ENCODE measurements around the gene CLDN34. TPM values are rescaled to one million over a fixed set of nuclear protein-coding genes. Genes with fewer than 3 reads are reported as not detected.

CLDN34 gene
- total RNA-seq, 1 experiment from 2014 or later, result 0.38 TPM

DNA sequence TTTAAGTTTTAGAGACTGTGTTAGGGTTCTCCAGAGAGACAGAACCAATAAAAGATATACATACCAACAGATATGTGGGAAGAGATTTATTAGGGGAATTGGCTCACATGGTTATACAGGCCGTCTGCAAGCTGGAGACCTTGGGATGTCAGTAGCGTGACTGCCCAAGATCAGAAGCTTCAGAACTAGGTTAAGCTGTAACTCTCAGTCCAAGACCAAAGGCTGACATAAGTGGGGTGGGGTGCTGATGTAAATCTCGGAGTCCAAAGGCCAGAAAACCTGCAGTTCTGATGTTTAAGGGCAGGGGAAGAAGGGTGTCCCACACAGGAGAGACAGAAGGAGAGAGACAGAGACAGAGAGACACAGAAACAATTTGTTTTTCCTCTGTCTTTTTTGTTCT lies 10.5 kb downstream of the CLDN34 start:
- H3K4me3 Mint-ChIP-seq (ENCODE audit: low read depth, unreplicated experiment), result no peak overlapping the region
- intact Hi-C loops (cut with micrococcal nuclease; ENCODE audit: unreplicated experiment), result no loop called here
- H3K27me3 Mint-ChIP-seq (ENCODE audit: unreplicated experiment), result no peaks in the 10 kb centered on the region
- BruUV-seq (replicated peaks), result no TSS peak
- H3K4me1 Mint-ChIP-seq (ENCODE audit: low read depth, unreplicated experiment), result peaks cover 10% of the 10 kb centered on the region
- H3K27ac Mint-ChIP-seq (ENCODE audit: unreplicated experiment), result no peak overlapping the region
- no peak for DNase-seq
- CTCF ChIA-PET, result no interaction called here
- no peaks in the 10 kb centered on the region for H3K9me3 Mint-ChIP-seq (ENCODE audit: low read depth, unreplicated experiment)
- H3K36me3 Mint-ChIP-seq (ENCODE audit: insufficient read depth, unreplicated experiment), result no peaks in the 10 kb centered on the region
- TF ChIP-seq, protein P1, sequence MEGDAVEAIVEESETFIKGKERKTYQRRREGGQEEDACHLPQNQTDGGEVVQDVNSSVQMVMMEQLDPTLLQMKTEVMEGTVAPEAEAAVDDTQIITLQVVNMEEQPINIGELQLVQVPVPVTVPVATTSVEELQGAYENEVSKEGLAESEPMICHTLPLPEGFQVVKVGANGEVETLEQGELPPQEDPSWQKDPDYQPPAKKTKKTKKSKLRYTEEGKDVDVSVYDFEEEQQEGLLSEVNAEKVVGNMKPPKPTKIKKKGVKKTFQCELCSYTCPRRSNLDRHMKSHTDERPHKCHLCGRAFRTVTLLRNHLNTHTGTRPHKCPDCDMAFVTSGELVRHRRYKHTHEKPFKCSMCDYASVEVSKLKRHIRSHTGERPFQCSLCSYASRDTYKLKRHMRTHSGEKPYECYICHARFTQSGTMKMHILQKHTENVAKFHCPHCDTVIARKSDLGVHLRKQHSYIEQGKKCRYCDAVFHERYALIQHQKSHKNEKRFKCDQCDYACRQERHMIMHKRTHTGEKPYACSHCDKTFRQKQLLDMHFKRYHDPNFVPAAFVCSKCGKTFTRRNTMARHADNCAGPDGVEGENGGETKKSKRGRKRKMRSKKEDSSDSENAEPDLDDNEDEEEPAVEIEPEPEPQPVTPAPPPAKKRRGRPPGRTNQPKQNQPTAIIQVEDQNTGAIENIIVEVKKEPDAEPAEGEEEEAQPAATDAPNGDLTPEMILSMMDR (IDR thresholded peaks at IDR 0.05; ENCODE audit: unreplicated experiment), result no peak

DNA sequence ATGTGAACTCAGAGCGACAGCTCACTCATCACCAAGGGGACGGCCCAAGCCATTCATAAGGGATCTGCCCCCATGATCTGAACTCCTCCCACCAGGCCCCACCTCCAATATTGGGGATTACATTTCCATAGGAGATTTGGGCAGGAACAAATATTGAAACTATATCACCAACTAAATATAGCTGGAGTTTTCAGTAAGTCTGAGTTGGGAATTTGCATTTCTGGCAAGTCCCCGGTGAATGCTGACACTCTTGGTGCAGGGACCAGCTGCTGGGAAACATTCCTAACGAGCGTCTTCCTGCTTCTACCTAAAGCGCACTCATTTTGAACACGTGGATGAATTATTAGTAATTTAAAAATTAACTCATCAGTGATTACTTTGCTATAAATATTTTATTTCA lies 13.2 kb downstream of the CLDN34 start:
- intact Hi-C loops (cut with micrococcal nuclease; ENCODE audit: unreplicated experiment), result loop anchor here (10.0 kb wide), 2 partner anchors 1124 to 1166 kb away; no protein-coding TSS in a partner anchor
- no TSS peak for BruUV-seq (replicated peaks)
- no peaks in the 10 kb centered on the region for H3K36me3 Mint-ChIP-seq (ENCODE audit: insufficient read depth, unreplicated experiment)
- CTCF ChIA-PET, result no interaction called here
- peaks cover 10% of the 10 kb centered on the region for H3K4me1 Mint-ChIP-seq (ENCODE audit: low read depth, unreplicated experiment)
- H3K27me3 Mint-ChIP-seq (ENCODE audit: unreplicated experiment), result no peaks in the 10 kb centered on the region
- TF ChIP-seq, protein P1 (IDR thresholded peaks at IDR 0.05; ENCODE audit: unreplicated experiment), result no peak
- peaks cover 3% of the 10 kb centered on the region for H3K9me3 Mint-ChIP-seq (ENCODE audit: low read depth, unreplicated experiment)
- no peak overlapping the region for H3K4me3 Mint-ChIP-seq (ENCODE audit: low read depth, unreplicated experiment)
- H3K27ac Mint-ChIP-seq (ENCODE audit: unreplicated experiment), result no peak overlapping the region
- no peak for DNase-seq

DNA sequence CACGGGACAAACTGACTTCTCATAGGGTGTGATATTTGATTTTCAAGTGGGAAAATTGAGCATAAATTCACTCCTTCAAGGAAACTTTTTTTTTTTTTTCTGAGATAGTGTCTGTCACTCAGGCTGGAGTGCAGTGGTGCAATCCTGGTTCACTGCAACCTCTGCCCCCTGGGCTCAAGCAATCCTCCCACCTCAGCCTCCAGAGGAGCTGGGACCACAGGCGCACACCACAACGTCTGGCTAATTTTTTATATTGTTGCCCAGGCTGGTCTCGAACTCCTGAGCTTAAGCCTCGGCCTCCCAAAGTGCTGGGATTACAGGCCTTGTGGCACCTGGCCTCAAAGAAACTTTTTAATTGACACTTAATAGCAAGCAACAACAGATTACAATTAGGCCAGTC lies 13.8 kb downstream of the CLDN34 start:
- Mint-ChIP-seq H3K4me3 (ENCODE audit: low read depth, unreplicated experiment) (no peak overlapping the region), H3K4me1 (ENCODE audit: low read depth, unreplicated experiment) (peaks cover 10% of the 10 kb centered on the region), H3K36me3 (ENCODE audit: insufficient read depth, unreplicated experiment) (no peaks in the 10 kb centered on the region), H3K9me3 (ENCODE audit: low read depth, unreplicated experiment) (peaks cover 3% of the 10 kb centered on the region), H3K27me3 (ENCODE audit: unreplicated experiment) (no peaks in the 10 kb centered on the region), H3K27ac (ENCODE audit: unreplicated experiment) (no peak overlapping the region)
- intact Hi-C loops (cut with micrococcal nuclease; ENCODE audit: unreplicated experiment), result loop anchor here (10.0 kb wide), 2 partner anchors 1124 to 1166 kb away; no protein-coding TSS in a partner anchor
- no peak for DNase-seq
- TF ChIP-seq, protein P1 (IDR thresholded peaks at IDR 0.05; ENCODE audit: unreplicated experiment), result no peak
- BruUV-seq (replicated peaks), result no TSS peak
- CTCF ChIA-PET, result interaction anchor here (0.8 kb wide), 1 partner anchor 92 kb away, joined by 3 read pairs; no protein-coding TSS in a partner anchor

DNA sequence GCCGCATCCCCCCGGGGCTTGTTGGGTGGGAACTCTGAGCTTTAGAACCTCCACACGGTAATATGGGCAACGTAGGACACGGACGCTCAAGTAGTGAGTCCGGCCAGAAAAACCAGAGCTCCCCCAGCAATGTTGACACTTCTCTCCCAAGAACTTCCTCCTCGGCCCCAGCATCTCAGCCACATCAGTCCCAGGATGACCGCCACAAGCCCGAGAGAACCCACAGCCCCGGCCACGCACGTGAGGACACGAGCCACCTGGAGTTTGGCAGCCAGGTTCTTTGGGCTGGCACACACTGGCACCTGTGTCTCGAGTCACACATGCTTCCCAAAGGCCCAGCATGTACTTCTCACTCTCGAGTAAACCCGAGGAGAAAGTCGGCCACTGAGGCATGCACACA lies 16.3 kb downstream of the CLDN34 start:
- H3K27ac Mint-ChIP-seq (ENCODE audit: unreplicated experiment), result no peak overlapping the region
- no TSS peak for BruUV-seq (replicated peaks)
- CTCF ChIA-PET, result no interaction called here
- peaks cover 10% of the 10 kb centered on the region for H3K4me1 Mint-ChIP-seq (ENCODE audit: low read depth, unreplicated experiment)
- no peak for DNase-seq
- no peaks in the 10 kb centered on the region for H3K27me3 Mint-ChIP-seq (ENCODE audit: unreplicated experiment)
- no peak overlapping the region for H3K4me3 Mint-ChIP-seq (ENCODE audit: low read depth, unreplicated experiment)
- peaks cover 3% of the 10 kb centered on the region for H3K9me3 Mint-ChIP-seq (ENCODE audit: low read depth, unreplicated experiment)
- TF ChIP-seq, protein P1 (IDR thresholded peaks at IDR 0.05; ENCODE audit: unreplicated experiment), result no peak
- intact Hi-C loops (cut with micrococcal nuclease; ENCODE audit: unreplicated experiment), result loop anchor here (10.0 kb wide), 2 partner anchors 1121 to 1169 kb away; no protein-coding TSS in a partner anchor
- H3K36me3 Mint-ChIP-seq (ENCODE audit: insufficient read depth, unreplicated experiment), result no peaks in the 10 kb centered on the region
